IMR-90 (cell line): ENCODE data around the gene SH3TC1. TPM values are rescaled to one million over a fixed set of nuclear protein-coding genes. Genes with fewer than 3 reads are reported as not detected.

ENCODE experiments used
- ATAC-seq: fragments of 200-7000 bp; cut with Tn5 transposase; 2 replicates; pipeline ENCODE4 v1.9.1; 2020; ENCODE audit warnings: low read depth, mild to moderate bottlenecking, moderate library complexity
- BruUV-seq: library from RNA; stranded (reverse); fragments of 400-500 nt; replicated peaks from 2 replicates; lab custom pipeline; 2021; lab: Mats Ljungman, UMichigan
- CTCF ChIA-PET: fragments of 300-600 bp; formaldehyde crosslinking; extraction: SDS; loops from one replicate; lab custom pipeline; 2021; ENCODE audit warnings: antibody characterized with exemption; lab: Yijun Ruan, JAX
- POLR2A ChIA-PET: fragments of 300-600 bp; sonication (Branson Sonifier 250); formaldehyde crosslinking; loops from one replicate; lab custom pipeline; 2022; ENCODE audit warnings: antibody characterized with exemption; ENCODE audit not compliant: unreplicated experiment; lab: Charles Lee
- DNase-seq: peaks from one replicate; pipeline ENCODE4 v3.0.0; 2013
- H2AFZ ChIP-seq: replicated peaks from 2 replicates; pipeline ENCODE3; 2013; ENCODE audit warnings: low read length, mild to moderate bottlenecking; ENCODE audit not compliant: poor library complexity
- H2AK5ac ChIP-seq: 2 replicates; pipeline ENCODE4 v1.6.1; 2013; ENCODE audit warnings: low read depth, low read length, inconsistent platforms
- H2AK9ac ChIP-seq: replicated peaks from 2 replicates; pipeline ENCODE3; 2013; ENCODE audit warnings: mild to moderate bottlenecking, low read depth, low read length, moderate library complexity; ENCODE audit not compliant: poor library complexity
- H2BK120ac ChIP-seq: 2 replicates; pipeline ENCODE4 v1.6.1; 2013; ENCODE audit warnings: low read depth, low read length, inconsistent platforms
- H2BK15ac ChIP-seq: 3 replicates; pipeline ENCODE4 v1.6.1; 2013; ENCODE audit warnings: low read depth, low read length, inconsistent platforms
- H2BK20ac ChIP-seq: 2 replicates; pipeline ENCODE4 v1.6.1; 2013; ENCODE audit warnings: low read depth, mild to moderate bottlenecking, inconsistent platforms, low read length, moderate library complexity
- H2BK5ac ChIP-seq: 2 replicates; pipeline ENCODE4 v1.6.1; 2013; ENCODE audit warnings: mild to moderate bottlenecking, low read depth, low read length, inconsistent platforms; ENCODE audit not compliant: poor library complexity, severe bottlenecking
- H3K14ac ChIP-seq: replicated peaks from 2 replicates; pipeline ENCODE4 v1.6.1; 2013; ENCODE audit warnings: low read depth, low read length, inconsistent platforms
- H3K18ac ChIP-seq: 2 replicates; pipeline ENCODE4 v1.6.1; 2013; ENCODE audit warnings: low read depth, low read length, control low read depth
- H3K23ac ChIP-seq: 2 replicates; pipeline ENCODE4 v1.6.1; 2013; ENCODE audit warnings: low read depth, low read length, inconsistent platforms
- H3K27ac ChIP-seq: 2 replicates; pipeline ENCODE4 v1.5.1; 2013; ENCODE audit warnings: mild to moderate bottlenecking, control low read depth, low read length; ENCODE audit not compliant: insufficient read depth
- H3K27me3 ChIP-seq: 2 replicates; pipeline ENCODE4 v1.6.1; 2013; ENCODE audit warnings: low read length; ENCODE audit not compliant: control insufficient read depth, insufficient read depth
- H3K36me3 ChIP-seq: 2 replicates; pipeline ENCODE4 v1.6.1; 2013; ENCODE audit warnings: low read length, mixed read lengths; ENCODE audit not compliant: control insufficient read depth, insufficient read depth
- H3K4ac ChIP-seq: 2 replicates; pipeline ENCODE4 v1.6.1; 2013; ENCODE audit warnings: low read depth, low read length, inconsistent platforms
- H3K4me1 ChIP-seq: 2 replicates; pipeline ENCODE4 v1.6.1; 2013; ENCODE audit warnings: low read length, mixed read lengths; ENCODE audit not compliant: control insufficient read depth, insufficient read depth
- H3K4me2 ChIP-seq: 2 replicates; pipeline ENCODE4 v1.6.1; 2013; ENCODE audit warnings: low read depth, mild to moderate bottlenecking, control low read depth, low read length, moderate library complexity
- H3K4me3 ChIP-seq: 2 replicates; pipeline ENCODE4 v1.5.1; 2013; ENCODE audit warnings: low read depth, mild to moderate bottlenecking, control low read depth, low read length, moderate library complexity; ENCODE audit not compliant: insufficient read depth
- H3K56ac ChIP-seq: 2 replicates; pipeline ENCODE4 v1.6.1; 2013; ENCODE audit warnings: low read length, inconsistent platforms; ENCODE audit not compliant: insufficient read depth; ENCODE audit errors: extremely low read depth
- H3K79me1 ChIP-seq, 2 experiments: 2 replicates each; pipeline ENCODE4 v1.6.1; 2013; ENCODE audit warnings: low read length in 2 of 2, inconsistent platforms in 1 of 2, low read depth in 1 of 2
- H3K9ac ChIP-seq: 2 replicates; pipeline ENCODE4 v1.6.1; 2013; ENCODE audit warnings: low read depth, low read length, control low read depth
- H3K9me1 ChIP-seq: 2 replicates; pipeline ENCODE4 v1.6.1; 2013; ENCODE audit warnings: low read length, inconsistent platforms; ENCODE audit not compliant: insufficient read depth
- H3K9me3 ChIP-seq: 2 replicates; pipeline ENCODE4 v1.6.1; 2013; ENCODE audit warnings: low read length; ENCODE audit not compliant: control insufficient read depth, insufficient read depth
- H4K20me1 ChIP-seq: 2 replicates; pipeline ENCODE4 v1.6.1; 2013; ENCODE audit warnings: low read length, inconsistent platforms; ENCODE audit not compliant: insufficient read depth
- H4K5ac ChIP-seq: 2 replicates; pipeline ENCODE4 v1.6.1; 2013; ENCODE audit warnings: mild to moderate bottlenecking, low read depth, low read length, control low read depth
- H4K8ac ChIP-seq, 2 experiments: 2 replicates each; pipeline ENCODE4 v1.6.1; 2013; ENCODE audit warnings: low read depth in 2 of 2, low read length in 2 of 2, control low read depth in 1 of 2, inconsistent platforms in 1 of 2
- H4K91ac ChIP-seq: 2 replicates; pipeline ENCODE4 v1.6.1; 2013; ENCODE audit warnings: low read depth, low read length, inconsistent platforms; ENCODE audit not compliant: insufficient read depth
- BHLHE40 ChIP-seq: fragments of 150-350 bp; IDR thresholded peaks from 2 replicates; pipeline ENCODE4 v1.6.1; 2016; ENCODE audit warnings: mild to moderate bottlenecking, low read depth, low read length
- CEBPB ChIP-seq: IDR thresholded peaks from 2 replicates; pipeline ENCODE4 v1.6.1; 2012; ENCODE audit warnings: low read depth, low read length, improper control_type of control experiment
- CHD1 ChIP-seq: IDR thresholded peaks from 2 replicates; pipeline ENCODE4 v1.6.1; 2012; ENCODE audit warnings: low read depth, low read length, improper control_type of control experiment
- ELK1 ChIP-seq: fragments of 150-350 bp; IDR thresholded peaks from 2 replicates; pipeline ENCODE4 v1.6.1; 2016; ENCODE audit warnings: low read depth, mild to moderate bottlenecking, low read length, moderate library complexity, borderline replicate concordance
- MAFK ChIP-seq: IDR thresholded peaks from 2 replicates; pipeline ENCODE4 v1.6.1; 2012; ENCODE audit warnings: low read depth, low read length, improper control_type of control experiment
- MAZ ChIP-seq: IDR thresholded peaks from 2 replicates; pipeline ENCODE4 v1.6.1; 2012; ENCODE audit warnings: low read depth, mild to moderate bottlenecking, low read length, improper control_type of control experiment, moderate library complexity, borderline replicate concordance
- MXI1 ChIP-seq: IDR thresholded peaks from 2 replicates; pipeline ENCODE4 v1.6.1; 2012; ENCODE audit warnings: low read depth, mild to moderate bottlenecking, low read length, moderate library complexity, borderline replicate concordance
- NFE2L2 ChIP-seq: fragments of 150-350 bp; IDR thresholded peaks from 2 replicates; pipeline ENCODE4 v1.6.1; 2016; ENCODE audit warnings: low read depth, mild to moderate bottlenecking, low read length
- POLR2A ChIP-seq: IDR thresholded peaks from 2 replicates; pipeline ENCODE4 v1.6.1; 2012; ENCODE audit warnings: mild to moderate bottlenecking, low read depth, low read length
- RAD21 ChIP-seq: IDR thresholded peaks from 2 replicates; pipeline ENCODE4 v1.6.1; 2012; ENCODE audit warnings: low read length, improper control_type of control experiment
- RCOR1 ChIP-seq: IDR thresholded peaks from 2 replicates; pipeline ENCODE4 v1.6.1; 2012; ENCODE audit warnings: mild to moderate bottlenecking, low read length, improper control_type of control experiment; ENCODE audit not compliant: insufficient replicate concordance
- RFX5 ChIP-seq: IDR thresholded peaks from 2 replicates; pipeline ENCODE4 v1.8.0; 2012; ENCODE audit warnings: low read depth, mild to moderate bottlenecking, low read length, moderate library complexity
- SMC3 ChIP-seq: fragments of 150-350 bp; IDR thresholded peaks from 2 replicates; pipeline ENCODE4 v1.6.1; 2016; ENCODE audit warnings: low read depth, mild to moderate bottlenecking, antibody characterized with exemption, low read length, moderate library complexity
- USF2 ChIP-seq: fragments of 150-350 bp; IDR thresholded peaks from 2 replicates; pipeline ENCODE4 v1.6.1; 2017; ENCODE audit warnings: mild to moderate bottlenecking, antibody characterized with exemption, low read length, low read depth
- WGBS, 2 experiments: methylation state at CpG; one replicate each; pipeline versions ENCODE4 v1.1.5 to v1.1.7; 2013; ENCODE audit warnings: missing lambda C conversion rate in 2 of 2; ENCODE audit not compliant: insufficient read length in 1 of 2; ENCODE audit errors: extremely low coverage in 2 of 2; 5-methylcytosine and 5-hydroxymethylcytosine counted together
- dilution Hi-C: fragments of 300-500 bp; cut with HindIII; formaldehyde crosslinking; loops from one replicate; pipeline ENCODE4 v1.14.3; 2018; ENCODE audit warnings: low sequenced_read_pairs; ENCODE audit not compliant: unreplicated experiment
- in situ Hi-C: fragments of 300-500 bp; cut with MboI; formaldehyde crosslinking; loops from 3 replicates; pipeline ENCODE4 v1.14.3; 2019; ENCODE audit warnings: low sequenced_read_pairs, inconsistent platforms, mixed read lengths
- intact Hi-C: fragments of 100-400 bp; cut with micrococcal nuclease; formaldehyde crosslinking; loops from 2 replicates; pipeline ENCODE4 v1.10.0; 2022
- polyA plus RNA-seq, 3 experiments: library from polyadenylated mRNA; depleted of rRNA; stranded (reverse); fragments of >200 nt; gene quantifications; 2 replicates each; pipeline ENCODE4 v1.2.3, GENCODE V29; 2012; ENCODE audit warnings: low replicate concordance in 1 of 3
- total RNA-seq: library from RNA; depleted of rRNA; stranded (reverse); fragments of >200 nt; gene quantifications from 2 replicates; pipeline ENCODE4 v1.2.3, GENCODE V29; 2012
- TF ChIP-seq, protein P1 (sequence below): conservative IDR thresholded peaks from 2 replicates; pipeline ENCODE4 v1.5.1; 2012; ENCODE audit warnings: mild to moderate bottlenecking, low read depth, low read length, improper control_type of control experiment

The SH3TC1 gene
- total and polyA plus RNA-seq, 2 of the 4 experiments (the other 2 are of a cell fraction), result 1.6 to 2.2 TPM

DNA sequence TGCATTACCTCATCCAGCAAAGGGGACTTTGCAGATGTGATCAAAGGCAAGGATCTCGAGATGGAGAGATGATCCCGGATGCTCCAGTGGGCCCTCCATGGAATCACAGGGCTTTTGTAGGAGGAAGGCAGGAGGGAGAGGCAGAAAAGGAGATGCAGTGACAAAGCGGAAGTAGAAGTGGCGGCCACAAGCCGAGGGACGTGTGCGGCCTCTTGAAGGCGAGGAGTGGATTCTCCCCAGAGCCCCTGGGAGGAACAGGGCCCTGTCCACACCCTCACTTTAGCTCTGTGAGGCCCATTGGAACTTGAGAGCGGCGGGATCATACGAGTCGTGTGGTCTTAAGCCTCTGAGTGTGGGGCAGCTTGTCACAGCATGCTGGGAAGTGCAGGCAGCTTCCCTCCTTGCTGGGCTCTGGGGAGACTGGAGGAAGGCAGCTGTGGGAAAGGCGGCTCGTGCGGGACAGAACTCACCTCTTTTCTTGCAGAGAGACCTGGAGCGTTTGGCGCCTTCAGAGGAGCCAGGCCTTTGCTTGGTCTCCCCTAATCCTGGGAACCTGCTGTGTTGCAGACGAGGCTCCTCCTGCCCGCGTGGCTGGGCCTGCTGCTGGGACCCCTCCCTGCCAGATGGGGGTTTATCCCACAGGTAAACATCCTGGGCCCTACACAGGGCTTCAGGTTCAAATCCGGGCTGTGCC, 10.2 kb downstream of the SH3TC1 start:
- Histone ChIP-seq H3K79me1 (no peaks in the 10 kb centered on the region), H3K4me2 (no peak overlapping the region), H4K91ac (no peak overlapping the region), H4K8ac (no peak overlapping the region), H3K4ac (no peak overlapping the region), H3K27me3 (peaks cover 14% of the 10 kb centered on the region), H3K36me3 (no peaks in the 10 kb centered on the region), H3K9ac (no peak overlapping the region), H2AK5ac (no peak overlapping the region), H3K23ac (no peak overlapping the region), H2BK5ac (no peak overlapping the region), H3K14ac (no peak overlapping the region), H2AK9ac (no peak overlapping the region), H4K5ac (no peak overlapping the region), H2AFZ (no peak overlapping the region), H3K4me3 (no peak overlapping the region), H2BK15ac (no peak overlapping the region), H2BK120ac (no peak overlapping the region), H3K9me3 (no peaks in the 10 kb centered on the region), H4K20me1 (no peaks in the 10 kb centered on the region), H3K56ac (no peak overlapping the region), H3K18ac (no peak overlapping the region), H3K4me1 (peaks cover 3% of the 10 kb centered on the region; the same call in 1 of the 2 replicates), H3K9me1 (no peaks in the 10 kb centered on the region), H3K27ac (no peak overlapping the region), H2BK20ac (no peak overlapping the region)
- no peak for ATAC-seq
- CTCF ChIA-PET, result no interaction called here
- in situ Hi-C loops (loop anchor here (25.0 kb wide), 1 partner anchor 403 kb away; no protein-coding TSS in a partner anchor), intact Hi-C loops (no loop called here), dilution Hi-C loops (no loop called here)
- POLR2A ChIA-PET, result no interaction called here
- no TSS peak for BruUV-seq
- 49% methylated on average over 3 of the region's 21 CpGs; no CpG with 5 or more reads in 1 of the 2 experiments for WGBS, 2 experiments
- no peak for DNase-seq
- TF ChIP-seq RFX5, result no peak
- TF ChIP-seq MAZ, result no peak
- TF ChIP-seq CEBPB, result no peak
- no peak for TF ChIP-seq RAD21
- TF ChIP-seq POLR2A, result no peak
- no peak for TF ChIP-seq BHLHE40
- no peak for TF ChIP-seq MAFK
- TF ChIP-seq USF2, result no peak
- no peak for TF ChIP-seq RCOR1
- TF ChIP-seq, protein P1, sequence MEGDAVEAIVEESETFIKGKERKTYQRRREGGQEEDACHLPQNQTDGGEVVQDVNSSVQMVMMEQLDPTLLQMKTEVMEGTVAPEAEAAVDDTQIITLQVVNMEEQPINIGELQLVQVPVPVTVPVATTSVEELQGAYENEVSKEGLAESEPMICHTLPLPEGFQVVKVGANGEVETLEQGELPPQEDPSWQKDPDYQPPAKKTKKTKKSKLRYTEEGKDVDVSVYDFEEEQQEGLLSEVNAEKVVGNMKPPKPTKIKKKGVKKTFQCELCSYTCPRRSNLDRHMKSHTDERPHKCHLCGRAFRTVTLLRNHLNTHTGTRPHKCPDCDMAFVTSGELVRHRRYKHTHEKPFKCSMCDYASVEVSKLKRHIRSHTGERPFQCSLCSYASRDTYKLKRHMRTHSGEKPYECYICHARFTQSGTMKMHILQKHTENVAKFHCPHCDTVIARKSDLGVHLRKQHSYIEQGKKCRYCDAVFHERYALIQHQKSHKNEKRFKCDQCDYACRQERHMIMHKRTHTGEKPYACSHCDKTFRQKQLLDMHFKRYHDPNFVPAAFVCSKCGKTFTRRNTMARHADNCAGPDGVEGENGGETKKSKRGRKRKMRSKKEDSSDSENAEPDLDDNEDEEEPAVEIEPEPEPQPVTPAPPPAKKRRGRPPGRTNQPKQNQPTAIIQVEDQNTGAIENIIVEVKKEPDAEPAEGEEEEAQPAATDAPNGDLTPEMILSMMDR, result no peak
- no peak for TF ChIP-seq SMC3
- no peak for TF ChIP-seq NFE2L2
- TF ChIP-seq CHD1, result no peak
- TF ChIP-seq MXI1, result no peak
- TF ChIP-seq ELK1, result no peak
